HCT116 (cell line): ENCODE measurements around the gene DLG5. TPM values are rescaled to one million over a fixed set of nuclear protein-coding genes. Genes with fewer than 3 reads are reported as not detected.

Experiments
- ATAC-seq: fragments of 200-7000 bp; cut with Tn5 transposase; 2 replicates; pipeline ENCODE4 v1.9.1; 2020; ENCODE audit warnings: mild to moderate bottlenecking, moderate library complexity
- BruUV-seq: library from RNA; stranded (reverse); fragments of 400-500 nt; replicated peaks from 2 replicates; lab custom pipeline; 2021; lab: Mats Ljungman, UMichigan
- CTCF ChIA-PET: fragments of 300-600 bp; sonication (Branson Sonifier 250); formaldehyde crosslinking; loops from one replicate; lab custom pipeline; 2021; ENCODE audit warnings: antibody characterized with exemption; lab: Charles Lee
- POLR2A ChIA-PET: fragments of 300-600, 350-600 bp; sonication (Branson Sonifier 250); formaldehyde crosslinking; loops from one replicate; lab custom pipeline; 2021; ENCODE audit warnings: antibody characterized with exemption; lab: Charles Lee
- RAD21 ChIA-PET, 2 experiments: fragments of 300-600 bp; sonication (Branson Sonifier 250); formaldehyde crosslinking; loops; one replicate each; lab custom pipeline; 2023; ENCODE audit warnings: low total read pairs in 2 of 2; ENCODE audit not compliant: uncharacterized antibody in 2 of 2, unreplicated experiment in 2 of 2, low non-redundant PET in 1 of 2; lab: Charles Lee
- DNase-seq: peaks from one replicate; pipeline ENCODE4 v3.0.0-alpha.2; 2010; ENCODE audit warnings: low read depth, low spot score
- H2AFZ ChIP-seq: fragments of 200-600 bp; shearing (Covaris generic), sonication (generic); 2 replicates; pipeline ENCODE4 v1.6.1; 2017; ENCODE audit warnings: low read depth, mixed run types, mixed read lengths, antibody characterized with exemption, low read length; ENCODE audit not compliant: poor library complexity, severe bottlenecking
- H3K27ac ChIP-seq: 2 replicates; pipeline ENCODE4 v1.5.1; 2012; ENCODE audit warnings: low read depth, low read length
- H3K27me3 ChIP-seq: fragments of 200-600 bp; sonication (generic); 2 replicates; pipeline ENCODE4 v1.6.1; 2016; ENCODE audit warnings: mixed run types, low read length, mixed read lengths; ENCODE audit not compliant: insufficient read depth
- H3K36me3 ChIP-seq, 2 experiments: fragments of 200-500 bp in 1 of 2; fragments of 200-600 bp in 1 of 2; sonication (Bioruptor generic) in 1 of 2; sonication (generic) in 1 of 2; 2 replicates each; pipeline versions ENCODE4 v1.5.1 to v1.6.1; 2014 to 2016; ENCODE audit warnings: low read length in 2 of 2, inconsistent platforms in 1 of 2, mixed read lengths in 1 of 2, mixed run types in 1 of 2; ENCODE audit not compliant: insufficient read depth in 2 of 2, control insufficient read depth in 1 of 2
- H3K4me1 ChIP-seq, 2 experiments: fragments of 200-600 bp in 1 of 2; sonication (generic) in 1 of 2; 2 replicates each; pipeline versions ENCODE4 v1.5.1 to v1.6.1; 2012 to 2017; ENCODE audit warnings: low read length in 2 of 2, inconsistent platforms in 1 of 2, mild to moderate bottlenecking in 1 of 2, mixed read lengths in 1 of 2, mixed run types in 1 of 2, moderate library complexity in 1 of 2; ENCODE audit not compliant: insufficient read depth in 2 of 2, control insufficient read depth in 1 of 2
- H3K4me2 ChIP-seq: fragments of 200-600 bp; sonication (generic); 2 replicates; pipeline ENCODE4 v1.6.1; 2017; ENCODE audit warnings: mixed run types, low read length, mixed read lengths
- H3K4me3 ChIP-seq, 2 experiments: fragments of 200-600 bp in 1 of 2; sonication (generic) in 1 of 2; replicated peaks in 1 of 2; 2 replicates each; pipeline ENCODE4 v1.5.1; 2011 to 2016; ENCODE audit warnings: low read length in 2 of 2, control low read depth in 1 of 2, low read depth in 1 of 2, mild to moderate bottlenecking in 1 of 2, mixed read lengths in 1 of 2, mixed run types in 1 of 2
- H3K79me2 ChIP-seq: fragments of 200-600 bp; sonication (generic); 2 replicates; pipeline ENCODE4 v1.6.1; 2017; ENCODE audit warnings: mild to moderate bottlenecking, mixed run types, low read length, moderate library complexity, mixed read lengths; ENCODE audit not compliant: insufficient read depth
- H3K9ac ChIP-seq: fragments of 200-600 bp; sonication (generic); 2 replicates; pipeline ENCODE4 v1.6.1; 2016; ENCODE audit warnings: low read length, mixed read lengths
- H3K9me2 ChIP-seq: fragments of 200-600 bp; sonication (generic), shearing (Covaris generic); 2 replicates; pipeline ENCODE4 v1.6.1; 2017; ENCODE audit warnings: mixed run types, mild to moderate bottlenecking, moderate library complexity; ENCODE audit not compliant: insufficient read depth
- H3K9me3 ChIP-seq, 2 experiments: fragments of 200-500 bp in 1 of 2; fragments of 200-600 bp in 1 of 2; sonication (Bioruptor generic) in 1 of 2; sonication (generic) in 1 of 2; 2 replicates each; pipeline ENCODE4 v1.6.1; 2014 to 2017; ENCODE audit warnings: low read length in 2 of 2, mixed read lengths in 2 of 2, inconsistent platforms in 1 of 2, low read depth in 1 of 2, mild to moderate bottlenecking in 1 of 2, mixed run types in 1 of 2, moderate library complexity in 1 of 2; ENCODE audit not compliant: control insufficient read depth in 1 of 2, insufficient read depth in 1 of 2
- H4K20me1 ChIP-seq: fragments of 200-600 bp; sonication (generic), shearing (Covaris generic); 2 replicates; pipeline ENCODE4 v1.6.1; 2017; ENCODE audit warnings: mixed run types, mild to moderate bottlenecking, moderate library complexity; ENCODE audit not compliant: insufficient read depth
- ATF3 ChIP-seq: IDR thresholded peaks from 2 replicates; pipeline ENCODE4 v1.6.1; 2012
- CBX3 ChIP-seq: IDR thresholded peaks from 2 replicates; pipeline ENCODE4 v1.6.1; 2012; ENCODE audit warnings: low read depth
- CEBPB ChIP-seq: IDR thresholded peaks from 2 replicates; pipeline ENCODE4 v1.6.1; 2012; ENCODE audit warnings: low read depth
- ELF1 ChIP-seq: IDR thresholded peaks from 2 replicates; pipeline ENCODE4 v1.6.1; 2012; ENCODE audit warnings: low read depth, borderline replicate concordance
- EZH2 ChIP-seq: fragments of 200-600 bp; sonication (generic); IDR thresholded peaks from 2 replicates; pipeline ENCODE4 v1.6.1; 2017; ENCODE audit warnings: antibody characterized with exemption, mixed run types
- EZH2phosphoT487 ChIP-seq: fragments of 200-600 bp; IDR thresholded peaks from 2 replicates; pipeline ENCODE4 v1.6.1; 2018; ENCODE audit warnings: antibody characterized with exemption, borderline replicate concordance
- FOSL1 ChIP-seq: IDR thresholded peaks from 2 replicates; pipeline ENCODE4 v1.6.1; 2012; ENCODE audit warnings: low read depth
- JUND ChIP-seq: IDR thresholded peaks from 2 replicates; pipeline ENCODE4 v1.6.1; 2012
- POLR2A ChIP-seq: IDR thresholded peaks from 2 replicates; pipeline ENCODE4 v1.7.0; 2011; ENCODE audit warnings: borderline replicate concordance; ENCODE audit not compliant: insufficient read depth, insufficient read length; ENCODE audit errors: extremely low read depth
- RAD21 ChIP-seq: IDR thresholded peaks from 2 replicates; pipeline ENCODE4 v1.6.1; 2012; ENCODE audit warnings: low read depth, mild to moderate bottlenecking
- REST ChIP-seq: IDR thresholded peaks from 2 replicates; pipeline ENCODE4 v1.6.1; 2012; ENCODE audit warnings: low read depth
- SIN3A ChIP-seq: IDR thresholded peaks from 2 replicates; pipeline ENCODE4 v1.6.1; 2012; ENCODE audit warnings: low read depth
- SP1 ChIP-seq: IDR thresholded peaks from 2 replicates; pipeline ENCODE4 v1.6.1; 2012; ENCODE audit warnings: low read depth
- SRF ChIP-seq: IDR thresholded peaks from 2 replicates; pipeline ENCODE4 v1.6.1; 2012; ENCODE audit warnings: low read depth
- YY1 ChIP-seq: IDR thresholded peaks from 2 replicates; pipeline ENCODE4 v1.6.1; 2011; ENCODE audit warnings: low read length, low read depth, moderate library complexity, mild to moderate bottlenecking; ENCODE audit not compliant: insufficient replicate concordance; ENCODE audit errors: extremely low read depth
- ZBTB33 ChIP-seq: IDR thresholded peaks from 2 replicates; pipeline ENCODE4 v1.6.1; 2011; ENCODE audit warnings: mild to moderate bottlenecking, low read length, moderate library complexity; ENCODE audit not compliant: insufficient replicate concordance; ENCODE audit errors: extremely low read depth
- ZFX ChIP-seq: fragments of 450-650 bp; IDR thresholded peaks from 2 replicates; pipeline ENCODE4 v1.6.1; 2017
- ZNF274 ChIP-seq: fragments of 200-500 bp; sonication (Bioruptor generic); IDR thresholded peaks from 2 replicates; pipeline ENCODE4 v1.6.1; 2014; ENCODE audit warnings: mild to moderate bottlenecking, low read depth, low read length, inconsistent platforms
- intact Hi-C: fragments of 100-400 bp; cut with micrococcal nuclease; formaldehyde crosslinking; loops from 2 replicates; pipeline ENCODE4 v1.10.0; 2022
- total RNA-seq: library from RNA; stranded (reverse); gene quantifications from one replicate; pipeline ENCODE4 v1.2.1, GENCODE V29; 2021; ENCODE audit not compliant: unreplicated experiment

DLG5 gene
- total RNA-seq, 1 experiment from 2014 or later: 44.8 TPM

- Histone ChIP-seq H4K20me1 (no peaks in the 10 kb centered on the region), H2AFZ (no peak overlapping the region), H3K9me2 (no peaks in the 10 kb centered on the region), H3K4me2 (no peak overlapping the region), H3K36me3 (peaks cover 12% of the 10 kb centered on the region in 2 experiments), H3K4me3 (no peak overlapping the region), H3K79me2 (no peaks in the 10 kb centered on the region), H3K4me1 (no peaks in the 10 kb centered on the region), H3K9me3 (no peaks in the 10 kb centered on the region), H3K27me3 (no peaks in the 10 kb centered on the region), H3K27ac (no peak overlapping the region), H3K9ac (no peak overlapping the region)
- RAD21 ChIA-PET: no interaction called here
- BruUV-seq: no TSS peak
- no peak for TF ChIP-seq SIN3A
- TF ChIP-seq EZH2phosphoT487: no peak
- no peak for TF ChIP-seq POLR2A
- no peak for TF ChIP-seq SRF
- TF ChIP-seq CBX3: no peak
- TF ChIP-seq ZNF274: no peak
- TF ChIP-seq ZFX: no peak
- no peak for TF ChIP-seq ELF1
- no peak for TF ChIP-seq JUND
- no peak for TF ChIP-seq EZH2
- TF ChIP-seq ATF3: no peak
- TF ChIP-seq YY1: no peak
- POLR2A ChIA-PET: no interaction called here
- CTCF ChIA-PET: no interaction called here
- ATAC-seq (no peak), DNase-seq (no peak)
- intact Hi-C loops: no loop called here
These were observed 113.8 kb downstream of the DLG5 start for GRCh38 chr10:77812741-77813140.

- no peaks in the 10 kb centered on the region for H3K9me3 ChIP-seq
- H3K27ac ChIP-seq: no peak overlapping the region
- H4K20me1 ChIP-seq: no peaks in the 10 kb centered on the region
- no peaks in the 10 kb centered on the region for H3K9me2 ChIP-seq
- ChIA-PET CTCF (no interaction called here), RAD21 (no interaction called here), POLR2A (no interaction called here)
- no peak overlapping the region for H3K4me3 ChIP-seq
- H3K9ac ChIP-seq: no peak overlapping the region
- no peaks in the 10 kb centered on the region for H3K27me3 ChIP-seq
- H2AFZ ChIP-seq: no peak overlapping the region
- no peak overlapping the region for H3K4me2 ChIP-seq
- ATAC-seq: no peak
- DNase-seq: no peak
- no peaks in the 10 kb centered on the region for H3K79me2 ChIP-seq
- BruUV-seq: no TSS peak
- intact Hi-C loops: no loop called here
- H3K4me1 ChIP-seq: no peaks in the 10 kb centered on the region
- peaks cover 12% of the 10 kb centered on the region in 2 experiments for H3K36me3 ChIP-seq
- no peak for TF ChIP-seq RAD21
- TF ChIP-seq CEBPB: no peak
- no peak for TF ChIP-seq ZNF274
- no peak for TF ChIP-seq SP1
- no peak for TF ChIP-seq REST
- TF ChIP-seq YY1: no peak
- TF ChIP-seq ZBTB33: no peak
- TF ChIP-seq FOSL1: no peak
These were observed 114.6 kb downstream of the DLG5 start for GRCh38 chr10:77811831-77812430.
